ENCODE results near the gene GJB2. TPM values are rescaled to one million over a fixed set of nuclear protein-coding genes. Genes with fewer than 3 reads are reported as not detected.

The GJB2 gene
- total and polyA plus RNA-seq, 2 donors (not counting 1 experiment from before 2014, with no cell fraction given), result 0.09 TPM; not detected in 1

- no peak overlapping the region for H3K4me3 ChIP-seq (replicated peaks in 1 of 4; ENCODE audit: control extremely low read depth in 1 of 4, insufficient read depth in 1 of 4, low read depth in 3 of 4, low read length in 4 of 4)
- DNase-seq (ENCODE audit: low read depth in 2 of 2), result no peak
- no peak overlapping the region for H3K9ac ChIP-seq (ENCODE audit: insufficient read depth, low read length)
- H3K4me2 ChIP-seq (ENCODE audit: extremely low read depth, insufficient read depth, low read length), result no peak overlapping the region
- no peaks in the 10 kb centered on the region for H3K4me1 ChIP-seq (ENCODE audit: control insufficient read depth, extremely low read depth, insufficient read depth, low read length)
- no peaks in the 10 kb centered on the region for H3K9me3 ChIP-seq (ENCODE audit: control insufficient read depth, insufficient read depth, low read depth, low read length)
- H3K27ac ChIP-seq (ENCODE audit: insufficient read depth, low read length), result no peak overlapping the region
- no peaks in the 10 kb centered on the region for H3K36me3 ChIP-seq (ENCODE audit: control insufficient read depth, insufficient read depth, low read length)
- no peaks in the 10 kb centered on the region for H3K79me2 ChIP-seq (ENCODE audit: control insufficient read depth, insufficient read depth, low read length)
- TF ChIP-seq EZH2 (IDR thresholded peaks at IDR 0.05; ENCODE audit: low read length, missing control alignments), result peak; percentile 67
- no peak for TF ChIP-seq CTCF (conservative IDR thresholded peaks at IDR 0.05 in 1 of 2, IDR thresholded peaks at IDR 0.05 in 1 of 2; ENCODE audit: low read depth in 1 of 2, low read length in 2 of 2)
- peaks cover 29% of the 10 kb centered on the region for H3K27me3 ChIP-seq (ENCODE audit: control insufficient read depth, insufficient read depth, low read length)
- no peaks in the 10 kb centered on the region for H4K20me1 ChIP-seq (ENCODE audit: control insufficient read depth, extremely low read depth, insufficient read depth, low read length)
- H2AFZ ChIP-seq (ENCODE audit: low read length), result no peak overlapping the region
Measured at GRCh38 chr13:20142023-20142926, 50.5 kb downstream of the GJB2 start.

- TF ChIP-seq CTCF (conservative IDR thresholded peaks at IDR 0.05 in 1 of 2, IDR thresholded peaks at IDR 0.05 in 1 of 2; ENCODE audit: low read depth in 1 of 2, low read length in 2 of 2), result no peak
- TF ChIP-seq EZH2 (IDR thresholded peaks at IDR 0.05; ENCODE audit: low read length, missing control alignments), result peak; percentile 16
- Histone ChIP-seq H3K9ac (ENCODE audit: insufficient read depth, low read length) (no peak overlapping the region), H3K27ac (ENCODE audit: insufficient read depth, low read length) (no peak overlapping the region), H4K20me1 (ENCODE audit: control insufficient read depth, extremely low read depth, insufficient read depth, low read length) (no peaks in the 10 kb centered on the region), H3K27me3 (ENCODE audit: control insufficient read depth, insufficient read depth, low read length) (peaks cover 29% of the 10 kb centered on the region), H3K4me3 (replicated peaks in 1 of 4; ENCODE audit: control extremely low read depth in 1 of 4, insufficient read depth in 1 of 4, low read depth in 3 of 4, low read length in 4 of 4) (no peak overlapping the region), H3K4me1 (ENCODE audit: control insufficient read depth, extremely low read depth, insufficient read depth, low read length) (no peaks in the 10 kb centered on the region), H3K36me3 (ENCODE audit: control insufficient read depth, insufficient read depth, low read length) (no peaks in the 10 kb centered on the region), H3K4me2 (ENCODE audit: extremely low read depth, insufficient read depth, low read length) (no peak overlapping the region), H3K79me2 (ENCODE audit: control insufficient read depth, insufficient read depth, low read length) (no peaks in the 10 kb centered on the region), H2AFZ (ENCODE audit: low read length) (no peak overlapping the region), H3K9me3 (ENCODE audit: control insufficient read depth, insufficient read depth, low read depth, low read length) (no peaks in the 10 kb centered on the region)
- no peak for DNase-seq (ENCODE audit: low read depth in 2 of 2)
Measured at GRCh38 chr13:20141238-20142022, 51.3 kb downstream of the GJB2 start.

- no peak overlapping the region for H2AFZ ChIP-seq (ENCODE audit: low read length)
- H3K27ac ChIP-seq (ENCODE audit: insufficient read depth, low read length), result no peak overlapping the region
- H3K9me3 ChIP-seq (ENCODE audit: control insufficient read depth, insufficient read depth, low read depth, low read length), result no peaks in the 10 kb centered on the region
- no peak overlapping the region for H3K9ac ChIP-seq (ENCODE audit: insufficient read depth, low read length)
- no peaks in the 10 kb centered on the region for H4K20me1 ChIP-seq (ENCODE audit: control insufficient read depth, extremely low read depth, insufficient read depth, low read length)
- H3K27me3 ChIP-seq (ENCODE audit: control insufficient read depth, insufficient read depth, low read length), result peaks cover 29% of the 10 kb centered on the region
- no peak for TF ChIP-seq CTCF (conservative IDR thresholded peaks at IDR 0.05 in 1 of 2, IDR thresholded peaks at IDR 0.05 in 1 of 2; ENCODE audit: low read depth in 1 of 2, low read length in 2 of 2)
- TF ChIP-seq EZH2 (IDR thresholded peaks at IDR 0.05; ENCODE audit: low read length, missing control alignments), result no peak
- no peaks in the 10 kb centered on the region for H3K36me3 ChIP-seq (ENCODE audit: control insufficient read depth, insufficient read depth, low read length)
- no peak overlapping the region for H3K4me3 ChIP-seq (replicated peaks in 1 of 4; ENCODE audit: control extremely low read depth in 1 of 4, insufficient read depth in 1 of 4, low read depth in 3 of 4, low read length in 4 of 4)
- H3K4me2 ChIP-seq (ENCODE audit: extremely low read depth, insufficient read depth, low read length), result no peak overlapping the region
- H3K79me2 ChIP-seq (ENCODE audit: control insufficient read depth, insufficient read depth, low read length), result no peaks in the 10 kb centered on the region
- no peaks in the 10 kb centered on the region for H3K4me1 ChIP-seq (ENCODE audit: control insufficient read depth, extremely low read depth, insufficient read depth, low read length)
- no peak for DNase-seq (ENCODE audit: low read depth in 2 of 2)
Measured at GRCh38 chr13:20140487-20140886, 52.3 kb downstream of the GJB2 start.

Measured in fibroblast of lung (primary cell).